Measurements from ENCODE around the gene PYM1. TPM values are rescaled to one million over a fixed set of nuclear protein-coding genes. Genes with fewer than 3 reads are reported as not detected.
"Not testable (repeated sequence)": the region's sequence is repeated elsewhere in the genome, so short reads cannot be mapped to it uniquely, and the experiment has no call there.

The PYM1 gene
- total and polyA plus RNA-seq, 2 of the 8 experiments (the other 6 are each of a cell fraction or from before 2014, with no cell fraction given): 38.7 to 58.5 TPM

GRCh38 chr12:55919032-55919431 is 8.7 kb downstream of the PYM1 start:
- H4K5ac ChIP-seq (ENCODE audit: insufficient read length, low read depth, low read length); H3K18ac ChIP-seq (ENCODE audit: extremely low read depth, low read length); H2AK5ac ChIP-seq (ENCODE audit: low read depth, low read length); H4K8ac ChIP-seq (ENCODE audit: extremely low read depth, insufficient read depth, low read length); H3K23me2 ChIP-seq (ENCODE audit: low read depth, low read length); CTCF ChIA-PET (ENCODE audit: partially characterized antibody); H3K27ac ChIP-seq (ENCODE audit: low read depth, low read length); H2BK5ac ChIP-seq (ENCODE audit: low read depth, low read length); H2BK120ac ChIP-seq (replicated peaks; ENCODE audit: low read depth, low read length); H3K27me3 ChIP-seq (replicated peaks in 1 of 4; ENCODE audit: control insufficient read depth in 3 of 4, extremely low read depth in 1 of 4, insufficient read depth in 3 of 4, low read length in 3 of 4); FAIRE-seq; H3K23ac ChIP-seq (ENCODE audit: insufficient read length); H3K9ac ChIP-seq (replicated peaks in 1 of 4; ENCODE audit: extremely low read depth in 1 of 4, low read depth in 3 of 4, low read length in 3 of 4); H3K4me1 ChIP-seq (replicated peaks in 1 of 4; ENCODE audit: control insufficient read depth in 3 of 4, insufficient read depth in 4 of 4, low read length in 3 of 4); H3K79me1 ChIP-seq (ENCODE audit: low read depth, low read length); H3K4ac ChIP-seq (replicated peaks; ENCODE audit: insufficient read length, low read depth, low read length); H2AFZ ChIP-seq (ENCODE audit: low read length); H3K4me2 ChIP-seq (ENCODE audit: insufficient read depth in 1 of 2, low read depth in 2 of 2, low read length in 2 of 2); H3K56ac ChIP-seq (replicated peaks; ENCODE audit: insufficient read length, low read depth, low read length); H2BK12ac ChIP-seq (ENCODE audit: low read depth, low read length); H2BK20ac ChIP-seq (ENCODE audit: low read length); H3K4me3 ChIP-seq (ENCODE audit: extremely low read depth in 1 of 4, insufficient read depth in 2 of 4, low read depth in 3 of 4, low read length in 4 of 4); DNase-seq (ENCODE audit: low read depth in 1 of 2, low spot score in 2 of 2); H4K91ac ChIP-seq (replicated peaks; ENCODE audit: insufficient read length, low read length); H3K9me3 ChIP-seq (ENCODE audit: insufficient read depth in 2 of 2, low read depth in 1 of 2, low read length in 1 of 2); H2BK15ac ChIP-seq (ENCODE audit: low read length); H3K14ac ChIP-seq (ENCODE audit: insufficient read length): not testable (repeated sequence)
- POLR2A ChIA-PET (ENCODE audit: partially characterized antibody): interaction anchor here (0.7 kb wide), 1 partner anchor 775 kb away, joined by 3 read pairs; no protein-coding TSS in a partner anchor
- Histone ChIP-seq H3K36me3 (ENCODE audit: control insufficient read depth in 2 of 4, insufficient read depth in 4 of 4, low read length in 3 of 4) (peaks cover 0 to 20% (median 2%) of the 10 kb centered on the region in 4 experiments; a peak in 5 of 8 replicates), H4K20me1 (replicated peaks in 1 of 2; ENCODE audit: control insufficient read depth in 1 of 2, insufficient read depth in 2 of 2, low read length in 2 of 2) (peaks cover under 1 to 11% of the 10 kb centered on the region in 2 experiments), H3K79me2 (ENCODE audit: control insufficient read depth in 1 of 2, insufficient read depth in 2 of 2, low read length in 2 of 2) (peaks cover 10 to 91% of the 10 kb centered on the region in 2 experiments)
- WGBS, 2 experiments (ENCODE audit: extremely low coverage in 1 of 2, insufficient coverage in 1 of 2, insufficient read length in 1 of 2, insufficient replicate concordance in 2 of 2, low coverage in 1 of 2, low lambda C conversion rate in 2 of 2, missing lambda C conversion rate in 1 of 2): 97% methylated on average over 3 of the region's 3 CpGs; no CpG with 5 or more reads in 1 of the 2 experiments

All from H1 (cell line).